Measurements from ENCODE around the gene CAMK1D. TPM values are rescaled to one million over a fixed set of nuclear protein-coding genes. Genes with fewer than 3 reads are reported as not detected.

Gene CAMK1D
- total and polyA plus RNA-seq, 2 of the 8 experiments (the other 6 are each of a cell fraction or from before 2014, with no cell fraction given), result 3.5 to 10.6 TPM

DNA sequence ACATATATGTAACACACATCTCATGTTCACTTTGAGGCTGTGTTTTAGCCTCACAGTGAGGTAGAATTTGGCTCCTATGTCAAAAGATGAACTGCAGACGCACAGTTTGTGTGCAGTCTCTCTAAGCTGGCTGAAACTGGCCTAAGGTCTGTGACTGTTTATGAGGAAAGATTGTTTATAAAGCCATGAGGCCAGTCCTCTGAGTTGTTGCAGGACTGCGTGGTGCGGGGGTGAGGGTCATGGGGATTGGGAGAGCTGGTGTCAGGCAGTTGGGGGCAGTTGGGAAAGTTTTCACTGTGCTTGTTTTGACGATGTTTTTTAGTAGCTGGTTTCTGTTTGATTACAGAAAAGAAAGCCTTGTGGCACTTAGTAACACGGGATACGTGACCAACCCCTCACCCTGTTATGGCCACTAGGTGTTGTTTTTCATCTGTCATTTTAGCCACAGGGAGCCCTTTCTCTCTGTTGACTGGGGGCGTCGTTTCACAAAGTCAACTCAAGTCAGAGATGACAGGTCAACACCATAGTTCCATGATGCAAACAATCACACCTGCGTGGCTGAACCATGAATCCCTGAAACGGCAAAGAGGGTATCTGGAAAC lies 341.3 kb downstream of the CAMK1D start:
- Histone ChIP-seq H3K18ac (ENCODE audit: extremely low read depth, low read length) (no peak overlapping the region), H3K4me3 (ENCODE audit: extremely low read depth in 1 of 4, insufficient read depth in 2 of 4, low read depth in 3 of 4, low read length in 4 of 4) (no peak overlapping the region), H3K27ac (ENCODE audit: low read depth, low read length) (no peak overlapping the region), H3K27me3 (replicated peaks in 1 of 4; ENCODE audit: control insufficient read depth in 3 of 4, extremely low read depth in 1 of 4, insufficient read depth in 3 of 4, low read length in 3 of 4) (no peaks in the 10 kb centered on the region), H3K4ac (replicated peaks; ENCODE audit: insufficient read length, low read depth, low read length) (no peak overlapping the region), H3K23ac (ENCODE audit: insufficient read length) (no peak overlapping the region), H3K4me2 (ENCODE audit: insufficient read depth in 1 of 2, low read depth in 2 of 2, low read length in 2 of 2) (no peak overlapping the region), H4K20me1 (replicated peaks in 1 of 2; ENCODE audit: control insufficient read depth in 1 of 2, insufficient read depth in 2 of 2, low read length in 2 of 2) (no peaks in the 10 kb centered on the region), H2BK20ac (ENCODE audit: low read length) (no peak overlapping the region), H3K79me2 (ENCODE audit: control insufficient read depth in 1 of 2, insufficient read depth in 2 of 2, low read length in 2 of 2) (no peaks in the 10 kb centered on the region), H3K9ac (replicated peaks in 1 of 4; ENCODE audit: extremely low read depth in 1 of 4, low read depth in 3 of 4, low read length in 3 of 4) (no peak overlapping the region), H4K91ac (replicated peaks; ENCODE audit: insufficient read length, low read length) (no peak overlapping the region), H3K79me1 (ENCODE audit: low read depth, low read length) (no peaks in the 10 kb centered on the region), H3K4me1 (replicated peaks in 1 of 4; ENCODE audit: control insufficient read depth in 3 of 4, insufficient read depth in 4 of 4, low read length in 3 of 4) (peaks cover 0 to 3% (median 0%) of the 10 kb centered on the region in 4 experiments; a peak in 1 of 7 replicates), H2AK5ac (ENCODE audit: low read depth, low read length) (no peak overlapping the region), H2AFZ (ENCODE audit: low read length) (no peak overlapping the region), H2BK12ac (ENCODE audit: low read depth, low read length) (no peak overlapping the region), H2BK5ac (ENCODE audit: low read depth, low read length) (no peak overlapping the region), H4K8ac (ENCODE audit: extremely low read depth, insufficient read depth, low read length) (no peak overlapping the region), H2BK15ac (ENCODE audit: low read length) (no peak overlapping the region), H2BK120ac (replicated peaks; ENCODE audit: low read depth, low read length) (no peak overlapping the region), H3K23me2 (ENCODE audit: low read depth, low read length) (no peaks in the 10 kb centered on the region), H3K9me3 (ENCODE audit: insufficient read depth in 2 of 2, low read depth in 1 of 2, low read length in 1 of 2) (no peaks in the 10 kb centered on the region), H4K5ac (ENCODE audit: insufficient read length, low read depth, low read length) (no peak overlapping the region), H3K56ac (replicated peaks; ENCODE audit: insufficient read length, low read depth, low read length) (no peak overlapping the region), H3K36me3 (ENCODE audit: control insufficient read depth in 2 of 4, insufficient read depth in 4 of 4, low read length in 3 of 4) (no peaks in the 10 kb centered on the region), H3K14ac (ENCODE audit: insufficient read length) (no peak overlapping the region)
- POLR2A ChIA-PET (ENCODE audit: partially characterized antibody), result no interaction called here
- DNase-seq (ENCODE audit: low read depth in 1 of 2, low spot score in 2 of 2), result no peak
- CTCF ChIA-PET (ENCODE audit: partially characterized antibody), result interaction anchor here (0.8 to 1.9 kb wide), 3 partner anchors 32 to 212 kb away, joined by 3 to 4 read pairs (median 4); no protein-coding TSS in a partner anchor
- TF ChIP-seq RXRA (IDR thresholded peaks at IDR 0.05; ENCODE audit: insufficient read depth, low read depth, low read length) (no peak), CEBPB (IDR thresholded peaks at IDR 0.05; ENCODE audit: low read depth, low read length) (no peak)
- TF ChIP-seq, protein P1, sequence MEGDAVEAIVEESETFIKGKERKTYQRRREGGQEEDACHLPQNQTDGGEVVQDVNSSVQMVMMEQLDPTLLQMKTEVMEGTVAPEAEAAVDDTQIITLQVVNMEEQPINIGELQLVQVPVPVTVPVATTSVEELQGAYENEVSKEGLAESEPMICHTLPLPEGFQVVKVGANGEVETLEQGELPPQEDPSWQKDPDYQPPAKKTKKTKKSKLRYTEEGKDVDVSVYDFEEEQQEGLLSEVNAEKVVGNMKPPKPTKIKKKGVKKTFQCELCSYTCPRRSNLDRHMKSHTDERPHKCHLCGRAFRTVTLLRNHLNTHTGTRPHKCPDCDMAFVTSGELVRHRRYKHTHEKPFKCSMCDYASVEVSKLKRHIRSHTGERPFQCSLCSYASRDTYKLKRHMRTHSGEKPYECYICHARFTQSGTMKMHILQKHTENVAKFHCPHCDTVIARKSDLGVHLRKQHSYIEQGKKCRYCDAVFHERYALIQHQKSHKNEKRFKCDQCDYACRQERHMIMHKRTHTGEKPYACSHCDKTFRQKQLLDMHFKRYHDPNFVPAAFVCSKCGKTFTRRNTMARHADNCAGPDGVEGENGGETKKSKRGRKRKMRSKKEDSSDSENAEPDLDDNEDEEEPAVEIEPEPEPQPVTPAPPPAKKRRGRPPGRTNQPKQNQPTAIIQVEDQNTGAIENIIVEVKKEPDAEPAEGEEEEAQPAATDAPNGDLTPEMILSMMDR (IDR thresholded peaks at IDR 0.05; ENCODE audit: control extremely low read depth in 1 of 3, insufficient read depth in 1 of 3, low read depth in 1 of 3, low read length in 3 of 3), result peak in 1 of 3 experiments; percentile 2; a peak in 1 of 4 replicates
- FAIRE-seq, result no peak
- 76% methylated on average over 10 of the region's 10 CpGs; no CpG with 5 or more reads in 1 of the 2 experiments for WGBS, 2 experiments (ENCODE audit: extremely low coverage in 1 of 2, insufficient coverage in 1 of 2, insufficient read length in 1 of 2, insufficient replicate concordance in 2 of 2, low coverage in 1 of 2, low lambda C conversion rate in 2 of 2, missing lambda C conversion rate in 1 of 2)

Data from H1 (cell line).